T follicular helper cell (primary cell): ENCODE results near the gene ANAPC15.

ENCODE experiments used
- DNase-seq: peaks from one replicate; pipeline ENCODE4 v3.0.0-alpha.2; 2020; ENCODE audit warnings: low read depth

The ANAPC15 gene

DNA sequence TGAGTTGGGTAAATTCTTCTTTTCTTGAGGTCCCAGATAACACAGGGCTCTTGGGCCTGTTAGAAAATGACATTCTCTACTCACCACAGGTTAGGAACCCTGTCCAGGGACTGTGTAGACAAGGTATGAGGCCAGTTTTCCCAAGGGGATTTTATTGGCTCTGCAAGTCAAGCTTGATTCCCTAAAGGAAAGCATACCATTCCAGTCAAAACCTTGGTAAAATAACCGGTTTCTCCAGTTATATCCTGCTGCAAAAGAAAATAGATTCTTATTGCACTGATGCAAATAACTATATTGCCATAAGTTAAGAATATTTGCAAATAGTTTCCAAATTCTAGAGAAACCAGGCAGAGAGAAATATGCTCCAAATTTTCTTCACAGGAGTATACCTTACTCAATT, 13.5 kb upstream of the ANAPC15 start:
- DNase-seq, result no peak

DNA sequence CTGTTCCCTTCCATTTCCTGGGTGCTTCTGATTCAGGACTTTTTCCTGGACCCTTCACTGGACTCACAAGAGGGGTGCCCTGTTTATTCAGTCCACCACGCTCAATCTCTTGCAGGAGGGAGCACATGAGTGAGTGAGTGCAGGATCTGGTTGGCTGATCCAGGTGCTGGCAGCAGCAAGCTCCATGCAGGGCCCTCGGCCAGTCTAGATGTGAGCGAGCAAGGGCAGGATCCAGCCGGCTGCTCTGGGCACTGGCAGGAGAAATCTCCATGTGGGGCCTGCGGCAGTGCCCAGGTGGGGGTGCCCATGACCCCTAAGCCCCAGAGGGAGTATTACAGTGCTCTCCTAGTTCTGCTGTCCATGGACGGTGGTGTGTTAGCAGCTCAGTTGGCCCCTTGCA, 11.6 kb upstream of the ANAPC15 start:
- no peak for DNase-seq

DNA sequence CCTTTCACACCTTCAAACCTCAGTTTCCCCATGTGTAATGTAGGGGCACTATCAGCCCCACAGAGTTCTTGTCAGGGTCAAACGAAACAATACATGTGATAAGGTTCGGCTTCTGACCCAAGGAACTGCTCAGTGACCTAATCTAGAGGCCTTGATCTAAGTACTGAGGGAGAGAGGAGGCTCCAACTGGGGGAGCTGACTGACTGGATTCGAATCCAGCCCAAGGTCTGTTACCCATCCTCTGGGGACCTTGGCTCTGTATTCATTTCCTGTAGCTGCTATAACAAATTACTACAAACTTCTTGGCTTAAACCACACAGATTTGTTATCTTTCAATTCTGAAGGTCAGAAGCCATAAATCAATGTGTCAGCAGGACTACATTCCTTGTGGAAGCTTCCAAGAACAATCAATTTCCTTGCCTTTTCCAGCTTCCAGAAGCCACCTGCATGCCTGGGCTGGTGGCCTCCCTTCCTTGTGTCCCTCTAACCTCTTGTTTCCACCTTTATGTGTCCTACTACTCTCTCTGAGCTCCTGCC, 10.7 kb upstream of the ANAPC15 start:
- DNase-seq, result no peak

DNA sequence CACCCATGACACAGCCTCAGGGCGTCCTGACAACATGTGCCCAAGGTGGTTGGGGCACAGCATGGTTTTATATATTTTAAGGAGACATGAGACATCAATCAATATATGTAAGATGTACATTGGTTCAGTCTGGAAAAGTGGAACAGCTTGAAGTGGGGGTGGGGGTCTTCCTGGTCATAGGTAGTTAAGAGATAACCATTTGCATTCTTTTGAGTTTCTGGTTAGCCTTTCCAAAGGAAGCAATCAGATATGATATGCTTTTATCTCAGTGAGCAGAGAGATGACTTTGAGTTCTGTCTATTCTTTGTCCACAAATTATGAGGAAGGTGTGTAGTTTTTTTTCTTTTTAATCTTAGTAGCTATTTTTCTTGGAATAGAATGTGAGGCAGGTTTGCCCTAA, 10.1 kb upstream of the ANAPC15 start:
- DNase-seq, result no peak

DNA sequence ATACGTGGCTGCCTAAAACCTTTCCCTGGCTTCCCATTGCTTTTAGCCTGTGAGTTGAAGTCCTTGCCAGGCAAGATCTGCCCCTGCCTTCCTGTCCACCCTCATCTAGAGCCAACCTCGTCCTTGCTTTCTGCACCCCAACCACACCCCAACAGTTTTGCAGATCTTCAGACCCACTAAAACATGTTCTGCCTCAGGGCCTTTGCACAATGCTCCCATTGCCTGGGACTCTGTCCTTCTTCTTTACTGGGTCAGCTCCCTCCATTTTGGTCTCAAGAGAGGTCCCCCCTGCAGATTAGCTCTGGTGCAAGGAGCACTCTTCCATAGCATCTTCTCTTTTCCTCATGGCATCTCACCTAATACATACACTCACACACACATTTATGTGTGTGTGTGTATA, 8.4 kb upstream of the ANAPC15 start:
- no peak for DNase-seq

DNA sequence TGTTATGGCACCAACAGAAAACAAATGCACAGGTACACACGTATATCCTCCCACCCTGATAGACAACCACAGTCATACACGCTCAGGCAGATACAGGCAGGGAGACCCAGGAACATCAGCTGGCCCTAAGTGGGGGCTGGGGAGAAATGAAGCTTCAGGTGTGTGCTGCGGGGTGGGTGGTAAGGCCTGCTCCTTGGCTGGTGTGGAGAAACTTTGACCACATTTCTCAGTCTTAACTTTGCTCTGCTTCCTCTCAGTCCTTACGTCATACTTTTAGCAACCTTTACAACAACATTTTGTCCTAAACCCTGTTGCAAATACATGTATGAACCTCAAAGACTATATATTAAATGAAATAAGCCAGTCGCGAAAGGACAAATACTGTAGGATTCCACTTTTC, 6.7 kb upstream of the ANAPC15 start:
- no peak for DNase-seq

DNA sequence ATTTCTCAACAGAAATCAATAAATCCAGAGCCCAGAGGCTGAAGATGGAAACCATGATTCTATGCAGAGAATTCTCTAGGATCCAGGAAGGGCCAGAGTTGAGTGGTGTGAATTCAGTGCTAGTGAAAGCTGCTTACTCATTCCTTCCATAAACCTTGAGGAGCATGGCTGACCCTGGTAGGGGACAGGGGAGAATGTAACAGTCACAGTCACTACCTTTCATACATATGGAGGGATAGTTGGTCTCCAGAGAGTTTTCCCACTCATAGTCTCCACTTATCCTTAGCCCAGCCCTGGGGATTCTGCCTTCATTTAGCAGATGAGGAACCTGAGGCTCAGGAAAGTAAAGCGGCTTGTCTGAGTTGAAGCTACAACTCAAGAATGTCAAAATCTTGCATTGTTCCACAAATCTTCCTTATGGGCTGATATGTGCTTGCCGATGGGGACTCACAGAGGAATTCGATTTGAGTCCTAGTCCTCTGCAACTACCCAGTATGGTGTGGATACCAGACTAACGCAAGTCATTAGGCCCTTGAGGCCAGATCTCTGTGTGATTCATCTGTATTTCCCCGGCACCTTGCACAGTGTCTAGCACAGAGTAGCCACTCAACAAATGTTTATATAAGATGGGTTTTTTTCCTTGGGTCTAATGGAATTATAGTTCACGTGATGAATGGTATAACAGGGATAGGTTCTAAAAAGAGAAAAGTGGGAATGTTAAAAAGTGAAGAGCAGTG, 3.7 kb upstream of the ANAPC15 start:
- no peak for DNase-seq

DNA sequence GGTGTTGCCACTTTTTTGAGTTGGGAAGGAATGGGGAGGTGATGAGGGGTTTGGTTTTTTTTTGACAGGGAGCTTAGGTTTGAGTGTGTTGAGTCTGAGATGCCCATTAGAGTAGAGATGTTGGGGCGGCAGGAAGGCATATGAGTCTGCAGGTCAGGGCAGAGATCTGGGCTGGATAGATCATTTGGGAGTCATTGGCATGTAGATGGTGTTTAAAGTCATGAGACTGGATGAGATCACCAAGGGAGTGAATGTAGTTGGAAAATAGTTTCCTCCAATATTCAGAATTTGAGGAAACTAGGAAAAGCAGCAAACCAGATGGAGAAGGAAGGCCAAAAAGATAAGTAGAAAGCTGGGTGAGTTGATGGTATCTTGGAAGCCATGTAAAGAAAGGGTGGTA, 2.1 kb upstream of the ANAPC15 start:
- no peak for DNase-seq

DNA sequence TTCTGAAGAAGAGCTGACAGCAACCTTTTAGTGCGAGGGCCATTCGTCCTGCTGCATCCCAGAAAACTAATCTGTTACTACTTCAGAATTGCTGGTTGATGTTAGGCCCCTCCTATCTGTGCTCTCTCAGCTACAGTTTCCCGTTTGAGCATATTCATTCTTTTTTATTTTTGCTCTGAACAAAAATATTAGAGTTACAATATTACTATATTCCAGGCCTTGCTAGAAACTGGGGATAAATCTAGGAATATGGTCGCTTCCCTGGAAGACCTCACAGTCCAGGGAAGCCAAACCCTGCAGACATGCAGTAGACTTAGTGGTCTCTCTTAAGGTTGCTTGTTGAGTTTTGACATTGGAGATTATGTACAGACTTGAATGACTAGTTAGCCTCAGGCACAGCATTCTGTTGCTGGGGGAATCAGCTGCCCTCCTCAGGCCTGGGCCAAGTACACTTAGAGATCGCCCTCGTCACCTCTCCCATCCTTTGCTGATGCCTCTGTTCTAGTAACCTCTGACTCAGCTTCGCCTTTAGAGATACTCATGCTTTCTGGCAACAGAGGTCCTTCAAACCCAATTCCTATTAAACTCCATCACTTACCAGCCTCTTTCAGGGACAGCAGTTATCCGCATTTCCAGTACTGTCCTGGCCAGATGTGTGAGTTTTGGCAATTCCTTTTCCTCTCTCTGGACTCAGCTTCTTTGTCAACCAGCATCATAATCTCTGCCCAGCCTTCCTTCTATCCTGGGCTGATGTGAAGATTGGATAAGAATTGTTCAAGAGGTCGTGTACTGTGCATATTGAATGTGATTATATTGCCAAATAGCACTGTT, 698 bp upstream of the ANAPC15 start:
- no peak for DNase-seq

DNA sequence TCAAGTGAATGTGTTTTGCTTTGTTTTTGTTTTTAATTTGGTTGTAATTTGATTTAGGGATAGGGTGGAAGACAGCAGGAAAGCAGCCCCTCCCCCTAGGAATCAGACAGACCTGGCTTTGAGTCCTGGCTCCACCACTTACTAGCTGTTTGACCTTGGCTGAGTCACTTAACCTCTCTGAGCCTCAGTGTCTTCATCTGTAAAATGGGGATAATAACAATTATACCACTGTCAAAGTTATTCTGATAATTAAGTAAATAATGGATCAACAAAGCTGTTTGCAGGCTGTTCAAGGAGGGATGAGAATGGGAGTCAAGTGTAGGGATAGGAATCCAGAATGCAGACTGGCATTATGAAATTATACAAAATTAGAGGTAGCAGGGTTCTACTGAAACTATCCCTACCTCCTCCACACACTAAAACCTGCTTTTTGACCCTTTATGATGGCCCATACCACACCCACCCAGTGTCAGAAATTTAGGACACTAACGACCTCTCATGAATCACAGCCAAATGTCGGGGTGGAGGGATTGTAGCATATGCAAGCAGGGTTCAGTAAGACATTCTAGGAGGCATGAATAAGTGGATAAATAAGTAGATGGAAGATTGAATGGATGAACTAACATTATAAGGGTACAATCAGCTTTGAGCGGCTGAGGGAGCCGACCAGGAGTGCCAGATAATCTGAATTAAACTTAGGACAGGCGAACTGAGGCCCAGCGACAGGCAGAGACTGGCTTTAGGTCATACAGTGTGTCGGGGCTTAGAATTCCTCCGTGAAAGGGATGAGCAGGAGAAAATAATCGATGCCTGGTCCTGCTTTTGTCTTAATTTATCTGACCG, 974 bp downstream of the ANAPC15 start:
- no peak for DNase-seq

DNA sequence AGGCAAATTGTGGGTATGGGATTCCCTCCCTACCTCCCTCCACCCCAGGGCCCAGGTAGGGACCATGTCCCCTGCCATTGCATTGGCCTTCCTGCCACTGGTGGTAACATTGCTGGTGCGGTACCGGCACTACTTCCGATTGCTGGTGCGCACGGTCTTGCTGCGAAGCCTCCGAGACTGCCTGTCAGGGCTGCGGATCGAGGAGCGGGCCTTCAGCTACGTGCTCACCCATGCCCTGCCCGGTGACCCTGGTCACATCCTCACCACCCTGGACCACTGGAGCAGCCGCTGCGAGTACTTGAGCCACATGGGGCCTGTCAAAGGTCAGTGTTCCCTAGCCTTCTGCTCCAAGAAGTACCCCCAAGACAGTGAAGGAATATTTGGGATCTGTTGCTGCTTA, 6.6 kb downstream of the ANAPC15 start, which contains the start of gene TOMT:
Gene TOMT (plus strand): TSS at position 37 of the 400 bp plus-strand sequence. CDS start 28 bp downstream, at position 65.
- no peak for DNase-seq

DNA sequence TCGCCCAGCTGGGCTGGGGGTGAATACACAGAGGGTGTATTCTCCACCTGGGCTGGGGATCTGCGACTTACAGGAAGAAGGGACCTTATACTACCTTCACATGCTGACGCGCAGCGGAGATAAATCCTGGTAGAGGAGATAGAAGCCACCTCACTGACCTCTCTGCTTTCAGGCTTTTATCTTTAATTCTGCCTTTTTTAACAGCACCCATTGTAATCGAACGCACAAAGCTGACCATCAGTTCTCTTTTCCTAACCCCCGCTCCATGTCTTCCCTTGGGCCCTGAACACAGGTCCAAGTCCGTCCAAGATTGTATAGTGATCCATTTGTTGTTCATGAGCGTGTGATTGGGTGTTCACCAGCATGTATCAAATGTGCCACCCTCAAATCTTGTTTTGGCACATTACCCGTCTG, 8.7 kb downstream of the ANAPC15 start:
- DNase-seq, result no peak

DNA sequence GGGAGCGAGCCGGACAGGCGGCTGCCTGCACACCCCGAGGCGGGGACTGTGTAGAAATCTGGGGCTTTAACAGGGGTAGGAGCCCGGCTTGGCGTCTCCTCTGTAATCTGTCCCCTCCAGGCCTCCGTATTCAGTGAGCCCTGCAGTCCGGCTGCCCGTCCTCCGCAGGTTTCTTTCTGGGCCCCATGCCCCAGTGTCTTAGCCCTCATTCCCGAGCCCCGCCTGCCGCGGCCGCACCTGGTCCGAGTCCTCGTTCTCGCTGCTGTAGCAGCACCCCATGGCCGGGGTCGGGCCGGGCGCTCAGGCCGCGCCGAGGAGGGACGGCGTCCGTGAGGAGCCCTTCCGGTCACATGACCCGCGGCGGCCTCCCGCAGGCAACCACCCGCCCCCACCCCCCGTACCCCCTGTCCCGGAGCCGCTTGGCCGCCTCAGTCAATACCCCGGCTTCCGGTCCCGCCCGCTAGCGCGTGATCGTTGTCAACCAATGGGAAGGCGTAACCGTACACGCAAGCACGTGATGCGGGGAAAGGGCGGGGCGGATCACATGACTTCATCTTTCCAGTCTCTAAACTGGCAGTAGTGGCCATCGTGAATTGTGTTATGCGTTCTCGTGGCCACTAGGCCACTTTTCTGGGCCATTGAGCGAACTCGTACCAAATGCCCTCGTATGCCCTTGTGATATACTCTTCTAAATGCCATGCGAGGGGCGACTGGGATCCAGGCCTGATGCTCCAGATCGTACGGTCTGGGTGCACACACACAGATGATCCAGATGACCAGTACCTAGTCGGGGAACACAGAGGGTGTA, 9.3 kb downstream of the ANAPC15 start, which contains the start of gene LAMTOR1:
Gene LAMTOR1 (minus strand): TSS at position 352 of the 808 bp plus-strand sequence. CDS start 73 bp downstream, at position 279.
- peak; percentile 96 for DNase-seq

DNA sequence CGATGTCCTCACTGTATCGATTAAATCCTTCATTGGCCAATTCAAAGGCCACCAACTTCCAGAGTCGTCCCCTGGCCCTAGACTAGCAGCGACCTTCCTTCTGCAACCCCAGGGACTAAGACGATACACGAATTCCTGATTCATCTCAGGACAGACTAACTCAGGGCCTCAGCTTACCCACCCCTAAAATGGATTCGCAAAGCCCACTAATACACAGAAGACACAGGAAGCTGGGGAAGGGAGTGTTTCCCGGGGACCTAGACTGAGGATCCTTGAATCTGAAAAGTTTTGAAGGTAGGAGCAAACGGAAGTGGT, 9.9 kb downstream of the ANAPC15 start:
- no peak for DNase-seq

DNA sequence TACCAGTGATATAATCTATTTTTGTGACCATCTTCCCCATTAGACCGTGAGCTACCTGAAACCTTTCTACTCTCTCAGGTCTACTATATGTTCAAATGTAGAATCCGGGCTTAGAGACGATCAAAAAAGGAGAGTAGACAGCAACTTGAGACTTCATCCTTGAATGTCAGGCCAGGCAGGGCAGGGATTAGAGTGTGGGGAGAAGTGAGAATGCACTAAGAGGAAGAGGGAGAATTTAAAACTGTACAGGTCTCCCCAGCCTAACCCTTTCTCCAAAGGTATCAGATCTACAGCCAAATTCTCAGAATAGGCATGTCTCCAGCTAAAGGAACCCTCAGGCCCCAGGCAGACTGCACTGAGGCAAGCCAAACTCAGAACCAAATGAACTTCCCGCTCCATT, 10.3 kb downstream of the ANAPC15 start:
- no peak for DNase-seq

DNA sequence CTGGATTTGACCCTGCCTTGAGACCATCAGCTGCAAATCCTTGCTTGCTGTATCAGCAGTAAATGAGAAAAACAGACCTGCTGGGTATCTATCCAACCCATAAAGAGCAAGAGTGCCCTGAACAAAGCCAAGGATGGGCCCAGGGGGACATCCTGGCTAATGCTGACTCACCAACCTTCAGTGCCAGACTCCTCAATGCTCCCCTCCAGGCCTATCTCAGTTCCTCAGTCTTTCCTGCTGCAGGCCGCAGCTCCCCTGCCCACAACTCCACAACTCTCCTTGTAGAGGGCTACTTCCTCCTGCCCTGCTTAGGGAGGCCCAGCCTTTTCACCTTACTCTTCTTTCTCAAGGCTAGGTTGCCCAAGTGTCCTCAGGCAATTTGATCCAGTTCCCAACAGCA, 12.0 kb downstream of the ANAPC15 start:
- no peak for DNase-seq

DNA sequence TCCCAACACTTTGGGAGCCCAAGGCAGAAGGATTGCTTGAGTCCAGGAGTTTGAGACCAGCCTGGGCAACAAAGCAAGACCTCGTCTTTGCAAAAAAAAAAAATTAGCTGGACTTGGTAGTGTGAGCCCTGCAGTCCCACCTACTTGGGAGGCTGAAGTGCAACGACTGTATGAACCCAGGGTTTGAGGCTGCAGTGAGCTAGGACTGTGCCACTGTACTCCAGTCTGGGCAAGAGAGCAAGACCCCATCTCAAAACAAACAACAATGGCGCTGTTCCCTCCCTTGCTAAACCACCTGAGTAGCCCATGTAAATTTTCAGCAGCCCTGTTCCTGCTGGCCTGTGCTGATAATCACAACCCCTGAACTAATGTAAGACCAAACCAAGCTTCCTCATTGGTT, 12.5 kb downstream of the ANAPC15 start:
- no peak for DNase-seq

DNA sequence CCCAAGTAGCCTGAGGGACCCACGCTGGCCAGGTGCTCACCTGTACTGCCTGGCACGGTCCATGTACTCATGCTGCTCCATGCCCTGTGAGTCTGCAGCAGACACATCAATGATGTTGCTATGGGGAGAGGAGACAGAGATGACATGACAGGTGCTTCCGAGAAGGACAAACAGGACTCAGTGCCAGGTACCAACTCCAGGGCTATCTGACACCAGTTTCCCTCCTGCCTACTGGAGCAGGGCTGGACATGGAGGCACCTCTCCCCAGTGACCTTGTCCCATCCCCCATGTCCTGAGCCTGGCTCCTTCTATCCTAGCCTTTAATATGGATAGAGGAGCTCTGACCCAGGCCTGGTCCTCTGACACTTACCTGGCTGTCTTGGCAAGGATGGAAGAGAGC, 13.8 kb downstream of the ANAPC15 start:
- no peak for DNase-seq

DNA sequence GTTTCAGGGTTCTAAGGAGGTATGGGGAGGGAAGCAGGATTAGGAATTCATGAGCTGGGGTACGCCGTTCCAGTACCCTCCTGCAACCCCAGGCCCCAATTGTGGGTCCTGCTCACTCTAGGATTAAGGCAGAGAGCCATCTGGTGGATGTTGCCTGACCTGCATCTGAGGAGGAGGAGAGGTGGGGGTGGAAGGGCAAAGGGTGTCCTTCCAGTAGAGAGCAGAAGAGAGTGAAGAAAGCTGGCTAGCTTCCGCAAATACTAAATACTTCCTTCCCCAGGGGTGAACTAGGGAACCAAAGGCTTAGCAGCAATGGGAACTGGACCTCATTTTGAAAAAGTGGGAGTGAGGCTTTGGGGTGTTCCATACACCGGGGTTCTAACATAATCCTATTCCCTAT, 21.2 kb downstream of the ANAPC15 start:
- DNase-seq, result peak; percentile 60

DNA sequence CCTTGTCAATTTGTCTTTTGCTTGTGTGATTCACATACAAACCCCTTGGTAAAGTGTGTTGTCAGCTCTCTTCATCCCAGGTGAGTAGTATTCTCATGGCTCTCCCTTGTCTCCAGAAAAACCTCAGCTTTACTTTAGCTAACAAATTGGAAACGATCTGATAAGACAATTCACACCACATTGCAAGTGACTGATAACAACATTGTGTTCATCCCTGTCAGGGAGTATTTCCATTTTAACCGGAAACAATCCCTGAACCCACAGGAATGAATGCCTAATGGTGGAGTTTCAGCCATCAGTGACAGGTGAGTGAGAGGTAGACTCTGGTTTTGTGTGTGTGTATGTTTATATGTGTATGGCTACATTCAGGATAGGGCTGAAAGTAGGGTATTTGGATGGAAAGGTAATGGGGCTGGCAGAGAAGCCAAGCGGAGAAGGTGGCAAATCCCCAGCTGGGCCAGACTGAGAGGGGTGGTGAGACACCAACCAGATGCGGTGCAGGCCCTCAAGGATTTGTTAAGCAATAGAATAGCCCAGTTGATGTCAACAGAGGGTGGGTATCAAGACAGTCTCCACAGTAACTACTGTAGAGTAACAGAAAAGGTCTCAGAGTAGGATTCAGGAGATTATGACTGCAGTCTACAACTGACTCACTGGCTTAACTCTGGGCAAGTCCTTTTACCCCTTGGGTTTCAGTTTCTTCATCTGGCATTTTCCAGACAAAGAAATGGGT, 24.3 kb downstream of the ANAPC15 start:
- DNase-seq, result no peak
